ENCODE data around the gene PIN4. TPM values are rescaled to one million over a fixed set of nuclear protein-coding genes. Genes with fewer than 3 reads are reported as not detected.

The PIN4 gene
- total RNA-seq, 1 donor from 2014 or later: 12.5 TPM

DNA sequence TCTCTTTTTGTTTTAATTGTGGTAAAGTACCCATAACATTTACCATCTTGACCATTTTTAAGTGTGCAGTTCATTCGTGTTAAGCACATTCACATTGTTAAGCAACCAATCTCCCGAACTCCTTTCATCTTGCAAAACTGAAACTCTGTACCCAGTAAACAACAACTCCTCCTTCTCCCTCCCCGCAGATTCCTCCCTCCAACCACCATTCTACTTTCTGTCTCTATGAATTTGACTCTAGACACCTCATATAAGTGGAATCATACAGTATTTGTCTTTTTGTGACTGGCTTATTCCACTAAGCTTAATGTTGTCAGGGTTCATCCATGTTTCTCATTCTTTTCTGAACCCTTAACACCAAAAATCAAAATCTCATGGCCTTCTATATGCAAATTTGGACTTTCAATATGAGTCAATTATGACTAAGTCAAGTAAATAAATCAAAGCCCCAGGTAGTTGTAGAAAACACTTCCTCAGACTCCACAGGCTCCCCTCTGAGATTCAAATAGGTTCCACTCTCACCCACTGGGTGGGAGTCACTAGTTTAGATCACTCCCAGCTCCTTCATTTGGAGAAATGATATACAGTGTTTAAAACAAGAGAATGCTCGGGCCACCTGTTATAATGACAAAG lies 40.1 kb upstream of the PIN4 start:
- no peaks in the 10 kb centered on the region for H3K36me3 ChIP-seq
- no peak overlapping the region for H3K27ac ChIP-seq (replicated peaks)
- H3K27me3 ChIP-seq (ENCODE audit: low read depth): no peaks in the 10 kb centered on the region
- intact Hi-C loops (cut with micrococcal nuclease): no loop called here
- H3K4me3 ChIP-seq: no peak overlapping the region
- TF ChIP-seq, protein P1, sequence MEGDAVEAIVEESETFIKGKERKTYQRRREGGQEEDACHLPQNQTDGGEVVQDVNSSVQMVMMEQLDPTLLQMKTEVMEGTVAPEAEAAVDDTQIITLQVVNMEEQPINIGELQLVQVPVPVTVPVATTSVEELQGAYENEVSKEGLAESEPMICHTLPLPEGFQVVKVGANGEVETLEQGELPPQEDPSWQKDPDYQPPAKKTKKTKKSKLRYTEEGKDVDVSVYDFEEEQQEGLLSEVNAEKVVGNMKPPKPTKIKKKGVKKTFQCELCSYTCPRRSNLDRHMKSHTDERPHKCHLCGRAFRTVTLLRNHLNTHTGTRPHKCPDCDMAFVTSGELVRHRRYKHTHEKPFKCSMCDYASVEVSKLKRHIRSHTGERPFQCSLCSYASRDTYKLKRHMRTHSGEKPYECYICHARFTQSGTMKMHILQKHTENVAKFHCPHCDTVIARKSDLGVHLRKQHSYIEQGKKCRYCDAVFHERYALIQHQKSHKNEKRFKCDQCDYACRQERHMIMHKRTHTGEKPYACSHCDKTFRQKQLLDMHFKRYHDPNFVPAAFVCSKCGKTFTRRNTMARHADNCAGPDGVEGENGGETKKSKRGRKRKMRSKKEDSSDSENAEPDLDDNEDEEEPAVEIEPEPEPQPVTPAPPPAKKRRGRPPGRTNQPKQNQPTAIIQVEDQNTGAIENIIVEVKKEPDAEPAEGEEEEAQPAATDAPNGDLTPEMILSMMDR (IDR thresholded peaks at IDR 0.05; ENCODE audit: borderline replicate concordance): no peak
- no peaks in the 10 kb centered on the region for H3K4me1 ChIP-seq
- no peaks in the 10 kb centered on the region for H3K9me3 ChIP-seq (replicated peaks)
- DNase-seq: no peak

DNA sequence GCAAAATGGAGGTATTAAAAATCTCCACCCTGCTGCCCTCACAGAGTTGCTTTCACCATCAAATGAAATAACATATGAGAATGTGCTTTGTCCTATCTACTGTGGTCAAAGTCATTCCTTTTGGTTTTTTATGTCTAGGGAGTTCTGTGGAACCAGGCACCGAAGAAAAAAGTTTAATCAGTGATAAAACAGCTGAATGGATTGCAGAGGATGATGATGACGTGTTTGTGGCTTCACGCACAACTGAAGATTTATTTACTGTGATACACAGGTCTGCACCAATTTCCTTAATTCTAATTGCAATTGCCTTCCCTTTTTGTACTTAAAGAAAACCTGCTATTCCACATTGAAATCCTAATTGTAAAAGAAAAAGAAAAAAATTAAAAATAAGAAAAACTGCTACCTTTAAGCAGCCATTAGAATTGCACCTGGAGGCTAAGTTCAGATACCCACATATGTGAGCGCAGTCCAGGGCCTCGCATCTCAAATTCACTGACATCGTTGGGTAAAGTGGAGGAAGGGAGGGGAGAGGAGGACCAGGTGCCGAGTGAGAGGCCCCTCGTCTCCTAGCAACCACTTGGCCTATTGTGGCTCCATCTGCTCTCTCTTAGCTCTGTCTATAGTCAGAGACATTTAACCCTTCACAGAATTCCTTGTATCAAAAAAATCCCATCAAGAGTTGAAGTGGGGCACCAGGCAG lies 39.3 kb upstream of the PIN4 start:
- intact Hi-C loops (cut with micrococcal nuclease): no loop called here
- no peak for DNase-seq
- H3K27ac ChIP-seq (replicated peaks): no peak overlapping the region

DNA sequence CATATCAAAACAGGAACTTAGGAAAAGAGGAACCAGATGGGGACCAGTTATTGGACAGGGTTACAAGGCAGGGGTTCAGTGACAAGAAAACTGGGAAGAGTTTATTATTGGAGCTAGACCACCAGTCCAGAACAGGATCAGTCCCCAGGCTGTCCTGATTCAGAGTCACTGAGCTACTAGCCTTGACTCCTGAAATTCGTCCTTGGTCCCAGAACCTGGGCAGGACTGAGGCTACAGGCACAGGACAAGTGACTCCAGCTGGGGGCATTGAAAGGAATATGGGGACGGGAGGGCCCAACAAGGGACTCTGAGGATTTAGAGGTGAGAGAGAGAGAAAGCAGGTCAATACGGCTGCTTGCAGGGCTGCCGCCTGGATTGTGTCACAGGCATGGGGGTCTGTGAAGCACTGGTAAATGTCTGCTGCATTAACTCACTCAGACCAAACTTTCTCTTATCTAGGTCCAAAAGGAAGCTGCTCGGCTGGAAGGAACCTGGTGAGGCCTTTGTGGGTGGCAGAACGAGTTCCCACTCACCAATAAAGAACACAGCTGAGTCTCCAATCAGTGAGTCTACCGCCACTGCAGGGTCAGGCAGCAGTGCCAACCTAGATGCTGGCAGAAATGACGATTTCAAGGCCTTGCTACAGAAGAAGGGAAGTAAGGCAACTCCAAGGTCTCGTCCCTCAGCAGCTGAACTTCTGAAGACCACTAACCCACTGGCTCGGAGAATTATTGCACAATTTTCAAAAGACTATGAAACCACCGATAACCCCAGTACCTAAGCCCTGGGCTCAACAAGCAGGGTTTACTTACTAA lies 38.6 kb upstream of the PIN4 start:
- Histone ChIP-seq H3K36me3 (no peaks in the 10 kb centered on the region), H3K4me3 (no peak overlapping the region), H3K27me3 (ENCODE audit: low read depth) (no peaks in the 10 kb centered on the region), H3K4me1 (no peaks in the 10 kb centered on the region), H3K9me3 (replicated peaks) (no peaks in the 10 kb centered on the region), H3K27ac (replicated peaks) (no peak overlapping the region)
- DNase-seq: no peak
- TF ChIP-seq, protein P1 (IDR thresholded peaks at IDR 0.05; ENCODE audit: borderline replicate concordance): no peak
- intact Hi-C loops (cut with micrococcal nuclease): no loop called here

More for the DNA sequence above, 39.3 kb upstream of the PIN4 start:
- Histone ChIP-seq H3K36me3 (no peaks in the 10 kb centered on the region), H3K4me1 (no peaks in the 10 kb centered on the region), H3K4me3 (no peak overlapping the region), H3K9me3 (replicated peaks) (no peaks in the 10 kb centered on the region), H3K27me3 (ENCODE audit: low read depth) (no peaks in the 10 kb centered on the region)
- TF ChIP-seq, protein P1 (IDR thresholded peaks at IDR 0.05; ENCODE audit: borderline replicate concordance): no peak

DNA sequence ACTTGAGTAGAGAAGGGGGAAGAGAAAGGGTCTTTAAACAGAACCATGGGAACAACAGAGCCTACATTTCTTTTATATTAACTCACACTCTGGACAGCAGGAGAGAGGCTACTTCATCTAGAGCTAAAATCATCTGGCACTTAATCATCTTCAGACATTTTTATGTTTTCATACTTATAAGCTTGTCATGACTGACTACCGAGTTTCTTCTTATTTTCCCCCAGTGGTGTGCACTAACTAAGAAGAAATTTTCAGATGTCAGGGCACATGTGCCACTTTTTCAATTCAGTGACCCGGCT lies 38.0 kb upstream of the PIN4 start:
- Histone ChIP-seq H3K27me3 (ENCODE audit: low read depth) (no peaks in the 10 kb centered on the region), H3K36me3 (no peaks in the 10 kb centered on the region), H3K9me3 (replicated peaks) (no peaks in the 10 kb centered on the region), H3K4me1 (no peaks in the 10 kb centered on the region), H3K27ac (replicated peaks) (no peak overlapping the region), H3K4me3 (no peak overlapping the region)
- intact Hi-C loops (cut with micrococcal nuclease): no loop called here
- TF ChIP-seq, protein P1 (IDR thresholded peaks at IDR 0.05; ENCODE audit: borderline replicate concordance): no peak
- DNase-seq: no peak

DNA sequence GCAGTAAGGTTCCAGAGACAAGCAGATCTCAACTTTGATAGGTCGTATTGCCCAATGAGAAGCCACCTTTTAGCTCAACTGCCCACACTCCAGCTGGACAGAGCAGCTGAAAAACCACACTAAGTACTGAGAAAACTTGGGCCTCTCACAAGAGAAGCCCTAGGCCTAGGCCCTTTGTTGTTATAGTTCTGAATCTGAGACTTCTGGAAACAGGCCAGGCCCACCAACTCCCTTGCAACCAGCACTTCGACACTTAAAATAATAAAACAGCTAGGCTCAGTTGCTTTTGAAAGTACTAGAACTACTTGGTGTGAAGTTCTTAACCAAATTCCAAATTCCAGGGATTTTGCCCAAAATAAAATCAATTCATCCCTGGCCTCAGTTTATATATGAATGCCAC lies 36.4 kb upstream of the PIN4 start:
- intact Hi-C loops (cut with micrococcal nuclease): no loop called here
- no peak overlapping the region for H3K4me3 ChIP-seq

More for the DNA sequence above, 36.4 kb upstream of the PIN4 start:
- Histone ChIP-seq H3K27me3 (ENCODE audit: low read depth) (no peaks in the 10 kb centered on the region), H3K27ac (replicated peaks) (no peak overlapping the region), H3K4me1 (no peaks in the 10 kb centered on the region), H3K36me3 (no peaks in the 10 kb centered on the region), H3K9me3 (replicated peaks) (no peaks in the 10 kb centered on the region)
- DNase-seq: no peak
- TF ChIP-seq, protein P1 (IDR thresholded peaks at IDR 0.05; ENCODE audit: borderline replicate concordance): no peak
